Naive thymus-derived CD8-positive, alpha-beta T cell (primary cell): Measurements from ENCODE around the gene TRIM29. TPM values are rescaled to one million over a fixed set of nuclear protein-coding genes. Genes with fewer than 3 reads are reported as not detected.
A peak's percentile ranks its signal among the peaks of the same experiment; 100 is the strongest.

ENCODE experiments used
- ATAC-seq, 2 donors: fragments of 150-1000 bp; cut with Tn5 transposase in 1 of 2; sonication (Bioruptor Pico), chemical (Tn5 transposase) in 1 of 2; 1 replicate in 1 of 2; 2 replicates in 1 of 2; pipeline ENCODE4 v1.10.0; 2021; ENCODE audit warnings: mild to moderate bottlenecking in 2 of 2, moderate library complexity in 2 of 2
- POLR2A ChIA-PET: fragments of 350-600 bp; sonication (Branson Sonifier 250); formaldehyde crosslinking; loops from one replicate; lab custom pipeline; 2021; ENCODE audit warnings: antibody characterized with exemption; lab: Charles Lee
- DNase-seq, 10 donors: peaks; one replicate each; pipeline versions ENCODE4 v3.0.0 to v3.0.0-alpha.2; 2020 to 2022
- H3K27ac Mint-ChIP-seq, 10 donors: one replicate each; pipeline ENCODE4 v1.8.0; 2020 to 2022; ENCODE audit warnings: mild to moderate bottlenecking in 10 of 10, mixed read lengths in 10 of 10, moderate library complexity in 4 of 10, inconsistent platforms in 1 of 10
- H3K27me3 Mint-ChIP-seq, 5 donors: one replicate each; pipeline ENCODE4 v1.8.0; 2021 to 2022; ENCODE audit warnings: mixed read lengths in 5 of 5
- H3K36me3 Mint-ChIP-seq, 3 donors: one replicate each; pipeline ENCODE4 v1.8.0; 2020 to 2022; ENCODE audit warnings: mixed read lengths in 3 of 3, mild to moderate bottlenecking in 2 of 3, inconsistent platforms in 1 of 3
- H3K4me1 Mint-ChIP-seq, 4 donors: one replicate each; pipeline ENCODE4 v1.8.0; 2021 to 2022; ENCODE audit warnings: mixed read lengths in 4 of 4
- H3K4me3 Mint-ChIP-seq, 10 donors: one replicate each; pipeline ENCODE4 v1.8.0; 2020 to 2022; ENCODE audit warnings: mild to moderate bottlenecking in 10 of 10, mixed read lengths in 10 of 10, moderate library complexity in 6 of 10, inconsistent platforms in 1 of 10
- H3K9me3 Mint-ChIP-seq, 9 donors: one replicate each; pipeline ENCODE4 v1.8.0; 2020 to 2022; ENCODE audit warnings: mixed read lengths in 9 of 9, mild to moderate bottlenecking in 3 of 9, inconsistent platforms in 1 of 9, moderate library complexity in 1 of 9
- polyA plus RNA-seq, 3 donors: library from polyadenylated mRNA; unstranded; fragments of 300-500 nt; fragmentation: Illumina TruSeq; gene quantifications; one replicate each; pipeline ENCODE4 v1.2.3, GENCODE V29; 2021
- total RNA-seq, 8 experiments: library from RNA in 2 of 8; stranded (reverse) in 2 of 8; gene quantifications; one replicate each; pipeline ENCODE4 v1.2.3 and lab custom pipeline; 2021 to 2026

The TRIM29 gene
- total and polyA plus RNA-seq, 5 experiments from 2014 or later, result not detected

- no peak for DNase-seq
- Mint-ChIP-seq H3K4me1 (no peaks in the 10 kb centered on the region), H3K27me3 (peaks cover 3 to 36% (median 22%) of the 10 kb centered on the region in 5 donors), H3K4me3 (no peak overlapping the region), H3K36me3 (no peaks in the 10 kb centered on the region), H3K9me3 (no peaks in the 10 kb centered on the region), H3K27ac (no peak overlapping the region)
- POLR2A ChIA-PET, result no interaction called here
- ATAC-seq, result no peak
Observed at GRCh38 chr11:120066738-120067437, 71.0 kb downstream of the TRIM29 start.

DNA sequence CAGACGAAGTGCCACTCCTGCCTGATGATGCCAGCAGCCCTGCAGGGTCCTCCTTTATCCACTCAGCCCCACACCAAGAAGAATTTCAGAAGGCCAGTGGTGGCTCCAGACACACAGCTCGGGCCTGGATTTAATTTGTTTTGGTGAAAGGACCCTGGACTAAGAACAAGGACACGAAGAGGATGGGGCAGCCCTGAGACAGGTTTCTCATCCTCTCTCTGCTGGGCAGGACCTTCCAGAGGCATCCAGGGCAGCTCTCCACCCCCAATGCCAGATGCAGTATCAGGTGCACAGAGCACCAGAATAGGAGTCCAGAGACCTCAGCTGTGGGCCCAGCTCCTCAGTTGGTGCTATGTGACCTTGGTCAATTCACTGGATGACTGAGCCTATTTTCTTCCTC is 72.0 kb downstream of the TRIM29 start:
- H3K36me3 Mint-ChIP-seq, result no peaks in the 10 kb centered on the region
- H3K9me3 Mint-ChIP-seq, result no peaks in the 10 kb centered on the region
- H3K4me1 Mint-ChIP-seq, result no peaks in the 10 kb centered on the region
- ATAC-seq (no peak), DNase-seq (no peak)
- POLR2A ChIA-PET, result no interaction called here
- H3K27me3 Mint-ChIP-seq, result peaks cover 6 to 45% (median 26%) of the 10 kb centered on the region in 5 donors
- no peak overlapping the region for H3K4me3 Mint-ChIP-seq
- no peak overlapping the region for H3K27ac Mint-ChIP-seq

DNA sequence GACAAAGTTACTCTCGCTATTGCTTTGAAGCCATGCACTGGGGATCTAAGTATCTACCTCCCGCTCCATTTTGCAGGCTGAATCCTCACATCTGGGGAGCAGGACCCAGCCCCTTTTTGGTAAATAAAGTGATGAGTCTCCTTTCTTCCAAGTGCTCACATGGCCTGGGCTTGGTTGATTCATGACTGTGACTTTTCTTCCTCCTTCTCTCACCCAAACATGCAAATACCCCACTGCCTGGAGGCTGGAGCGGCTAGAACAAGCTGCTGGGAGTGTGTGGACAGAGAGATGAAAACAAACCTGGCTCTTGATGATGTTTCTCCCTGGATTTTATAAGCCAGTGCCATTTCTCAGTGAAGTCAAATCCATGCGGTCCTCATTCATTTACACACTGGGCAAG is 72.7 kb downstream of the TRIM29 start:
- Mint-ChIP-seq H3K9me3 (no peaks in the 10 kb centered on the region), H3K4me1 (no peaks in the 10 kb centered on the region), H3K27ac (no peak overlapping the region), H3K36me3 (no peaks in the 10 kb centered on the region), H3K27me3 (peaks cover 6 to 45% (median 26%) of the 10 kb centered on the region in 5 donors), H3K4me3 (no peak overlapping the region)
- DNase-seq (no peak), ATAC-seq (no peak)
- POLR2A ChIA-PET, result no interaction called here

DNA sequence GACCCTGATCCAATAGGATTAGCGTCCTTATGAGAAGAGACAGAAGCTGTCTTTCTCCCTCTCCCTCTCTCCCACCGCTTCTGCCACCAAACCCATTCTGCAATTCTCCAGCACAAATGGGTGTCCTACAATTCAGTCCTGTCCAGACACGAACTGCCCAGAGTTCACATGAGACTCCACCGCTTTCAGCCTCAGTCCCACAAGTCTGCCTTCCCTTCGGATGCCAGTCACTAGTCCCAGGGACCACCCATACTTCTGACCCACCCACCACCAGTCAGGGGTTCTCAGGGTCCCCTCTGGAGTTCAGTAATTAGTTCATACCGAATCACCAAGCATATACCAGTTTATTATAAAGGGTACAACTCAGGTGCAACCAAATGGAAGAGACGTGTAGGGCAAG is 73.6 kb downstream of the TRIM29 start:
- H3K36me3 Mint-ChIP-seq, result no peaks in the 10 kb centered on the region
- POLR2A ChIA-PET, result no interaction called here
- peaks cover 6 to 46% (median 26%) of the 10 kb centered on the region in 5 donors for H3K27me3 Mint-ChIP-seq
- ATAC-seq (no peak), DNase-seq (no peak)
- no peaks in the 10 kb centered on the region for H3K9me3 Mint-ChIP-seq
- H3K4me3 Mint-ChIP-seq, result no peak overlapping the region
- H3K4me1 Mint-ChIP-seq, result no peaks in the 10 kb centered on the region
- no peak overlapping the region for H3K27ac Mint-ChIP-seq

- POLR2A ChIA-PET, result no interaction called here
- no peak for DNase-seq
- Mint-ChIP-seq H3K27ac (no peak overlapping the region), H3K4me1 (no peaks in the 10 kb centered on the region), H3K9me3 (no peaks in the 10 kb centered on the region), H3K36me3 (no peaks in the 10 kb centered on the region), H3K27me3 (peaks cover 3 to 47% (median 22%) of the 10 kb centered on the region in 5 donors), H3K4me3 (no peak overlapping the region)
- ATAC-seq, result no peak
Observed at GRCh38 chr11:120063686-120064340, 74.1 kb downstream of the TRIM29 start.

DNA sequence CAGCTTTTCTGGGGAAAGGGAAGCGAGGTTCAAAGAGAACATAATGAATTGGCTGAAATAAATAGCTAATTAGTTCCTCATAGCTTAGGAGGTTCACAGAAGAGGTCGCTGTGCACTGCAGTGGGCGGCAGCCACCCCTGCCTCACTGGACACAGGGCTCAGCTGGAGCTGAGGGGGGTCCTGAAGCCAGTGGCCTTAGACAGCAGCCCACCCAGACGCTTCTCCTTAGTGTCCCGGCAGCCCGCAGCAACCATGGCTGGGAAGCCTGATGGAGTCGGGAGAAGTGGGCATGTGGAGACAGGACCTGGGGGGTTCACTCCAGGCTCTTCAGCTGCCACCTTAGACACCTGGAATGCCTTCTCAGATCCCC is 75.4 kb downstream of the TRIM29 start:
- no peaks in the 10 kb centered on the region for H3K4me1 Mint-ChIP-seq
- no peak overlapping the region for H3K4me3 Mint-ChIP-seq
- ATAC-seq, result no peak
- H3K27me3 Mint-ChIP-seq, result peaks cover 3 to 47% (median 18%) of the 10 kb centered on the region in 5 donors
- DNase-seq, result no peak
- no peak overlapping the region for H3K27ac Mint-ChIP-seq
- no peaks in the 10 kb centered on the region for H3K9me3 Mint-ChIP-seq
- POLR2A ChIA-PET, result no interaction called here
- H3K36me3 Mint-ChIP-seq, result no peaks in the 10 kb centered on the region

- no peaks in the 10 kb centered on the region for H3K36me3 Mint-ChIP-seq
Observed at GRCh38 chr11:120061761-120062560, 76.0 kb downstream of the TRIM29 start.

More at GRCh38 chr11:120061761-120062560, 76.0 kb downstream of the TRIM29 start:
- Mint-ChIP-seq H3K9me3 (no peaks in the 10 kb centered on the region), H3K4me1 (no peaks in the 10 kb centered on the region), H3K27ac (peak overlapping the region in 1 of 10 donors; percentile 25), H3K4me3 (no peak overlapping the region), H3K27me3 (peaks cover 5 to 47% (median 17%) of the 10 kb centered on the region in 5 donors)
- POLR2A ChIA-PET, result no interaction called here
- ATAC-seq (no peak), DNase-seq (no peak)

Other genes with a start within 250 kb of the TRIM29 start
- 1 to 10 TPM; 5.3 to 8.0 TPM for gene OAF, start 72.9 kb upstream of the TRIM29 start, total RNA-seq
- gene OAF, start 72.9 kb upstream of the TRIM29 start, polyA plus RNA-seq, result 1 to 10 TPM; 3.6 to 6.0 (median 4.1) TPM
- not detected for gene POU2F3, start 102.0 kb upstream of the TRIM29 start, total RNA-seq
- under 1 TPM in 1 of 3 donors, not detected in 2; 0.11 TPM for gene POU2F3, start 102.0 kb upstream of the TRIM29 start, polyA plus RNA-seq
- gene TLCD5, start 187.2 kb upstream of the TRIM29 start, total RNA-seq, result under 1 TPM in 1 of 2 experiments, not detected in 1; 0.80 TPM
- not detected for gene TLCD5, start 187.2 kb upstream of the TRIM29 start, polyA plus RNA-seq
- gene ARHGEF12, start 198.3 kb upstream of the TRIM29 start, total RNA-seq, result 1 to 10 TPM; 4.6 to 5.4 TPM
- 1 to 10 TPM in 1 of 3 donors, under 1 TPM in 2; 0.76 to 1.4 (median 0.90) TPM for gene ARHGEF12, start 198.3 kb upstream of the TRIM29 start, polyA plus RNA-seq